Trophoblast cell (in vitro differentiated cells and primary cell): Measurements from ENCODE around the gene SLC44A2.

Experiments
- DNase-seq, 2 donors: peaks; one replicate each; pipeline ENCODE4 v3.0.0-alpha.2; 2016
- H2AFZ ChIP-seq: 2 replicates; pipeline ENCODE4 v1.6.1; 2013; ENCODE audit warnings: low read length, moderate library complexity, mild to moderate bottlenecking; ENCODE audit not compliant: insufficient read depth, poor library complexity
- H2AK5ac ChIP-seq: 2 replicates; pipeline ENCODE4 v1.6.1; 2013; ENCODE audit warnings: mild to moderate bottlenecking, low read length
- H2BK120ac ChIP-seq: 2 replicates; pipeline ENCODE4 v1.6.1; 2013; ENCODE audit warnings: low read length, mild to moderate bottlenecking, moderate library complexity; ENCODE audit not compliant: insufficient read depth, poor library complexity
- H2BK12ac ChIP-seq: 2 replicates; pipeline ENCODE4 v1.6.1; 2013; ENCODE audit warnings: mild to moderate bottlenecking, low read length, moderate library complexity
- H2BK5ac ChIP-seq: 2 replicates; pipeline ENCODE4 v1.6.1; 2013; ENCODE audit warnings: low read length, low read depth, moderate library complexity, mild to moderate bottlenecking; ENCODE audit not compliant: poor library complexity
- H3K14ac ChIP-seq: 2 replicates; pipeline ENCODE4 v1.6.1; 2013; ENCODE audit warnings: mild to moderate bottlenecking, low read length
- H3K18ac ChIP-seq: 2 replicates; pipeline ENCODE4 v1.6.1; 2013; ENCODE audit warnings: mild to moderate bottlenecking, low read length
- H3K23ac ChIP-seq: 2 replicates; pipeline ENCODE4 v1.6.1; 2013; ENCODE audit warnings: low read length
- H3K27ac ChIP-seq: 2 replicates; pipeline ENCODE4 v1.5.1; 2013; ENCODE audit warnings: low read depth, mild to moderate bottlenecking, inconsistent platforms, low read length, moderate library complexity
- H3K27me3 ChIP-seq: 2 replicates; pipeline ENCODE4 v1.6.1; 2013; ENCODE audit warnings: inconsistent platforms, mild to moderate bottlenecking, low read length, moderate library complexity; ENCODE audit not compliant: insufficient read depth
- H3K36me3 ChIP-seq, 2 experiments: 1 replicate in 1 of 2; 2 replicates in 1 of 2; pipeline ENCODE4 v1.6.1; 2013; ENCODE audit warnings: low read length in 2 of 2, mild to moderate bottlenecking in 2 of 2, moderate library complexity in 1 of 2; ENCODE audit not compliant: insufficient read depth in 2 of 2, control insufficient read depth in 1 of 2
- H3K4ac ChIP-seq: 2 replicates; pipeline ENCODE4 v1.6.1; 2013; ENCODE audit warnings: low read depth, mild to moderate bottlenecking, low read length, moderate library complexity
- H3K4me1 ChIP-seq, 2 experiments: 1 replicate in 1 of 2; 2 replicates in 1 of 2; pipeline ENCODE4 v1.6.1; 2013; ENCODE audit warnings: low read length in 2 of 2, mild to moderate bottlenecking in 2 of 2, moderate library complexity in 1 of 2; ENCODE audit not compliant: insufficient read depth in 2 of 2, control insufficient read depth in 1 of 2
- H3K4me2 ChIP-seq: 2 replicates; pipeline ENCODE4 v1.6.1; 2013; ENCODE audit warnings: inconsistent platforms, mild to moderate bottlenecking, low read length, moderate library complexity
- H3K4me3 ChIP-seq: 2 replicates; pipeline ENCODE4 v1.5.1; 2013; ENCODE audit warnings: mild to moderate bottlenecking, low read depth, low read length, inconsistent platforms
- H3K79me1 ChIP-seq: one replicate; pipeline ENCODE4 v1.6.1; 2013; ENCODE audit warnings: low read length
- H3K79me2 ChIP-seq: 2 replicates; pipeline ENCODE4 v1.6.1; 2013; ENCODE audit warnings: low read length, mild to moderate bottlenecking; ENCODE audit not compliant: control insufficient read depth, insufficient read depth, poor library complexity
- H3K9ac ChIP-seq: 2 replicates; pipeline ENCODE4 v1.6.1; 2013; ENCODE audit warnings: mild to moderate bottlenecking, low read length
- H3K9me3 ChIP-seq: 2 replicates; pipeline ENCODE4 v1.6.1; 2013; ENCODE audit warnings: low read depth, mild to moderate bottlenecking, control low read depth, inconsistent platforms, low read length; ENCODE audit not compliant: insufficient read depth
- H4K12ac ChIP-seq: 2 replicates; pipeline ENCODE4 v1.6.1; 2013; ENCODE audit warnings: low read depth, mild to moderate bottlenecking, low read length, moderate library complexity
- H4K8ac ChIP-seq: 2 replicates; pipeline ENCODE4 v1.6.1; 2013; ENCODE audit warnings: low read depth, mild to moderate bottlenecking, low read length, moderate library complexity
- H4K91ac ChIP-seq: one replicate; pipeline ENCODE4 v1.6.1; 2013; ENCODE audit warnings: low read depth, mild to moderate bottlenecking, low read length, moderate library complexity
- WGBS: extraction: QIAGEN DNeasy Blood & Tissue Kit; methylation state at CpG from one replicate; pipeline ENCODE4 v1.1.7; 2013; ENCODE audit warnings: missing lambda C conversion rate; ENCODE audit not compliant: insufficient read length, insufficient coverage; ENCODE audit errors: extremely low coverage; 5-methylcytosine and 5-hydroxymethylcytosine counted together

Gene SLC44A2

DNA sequence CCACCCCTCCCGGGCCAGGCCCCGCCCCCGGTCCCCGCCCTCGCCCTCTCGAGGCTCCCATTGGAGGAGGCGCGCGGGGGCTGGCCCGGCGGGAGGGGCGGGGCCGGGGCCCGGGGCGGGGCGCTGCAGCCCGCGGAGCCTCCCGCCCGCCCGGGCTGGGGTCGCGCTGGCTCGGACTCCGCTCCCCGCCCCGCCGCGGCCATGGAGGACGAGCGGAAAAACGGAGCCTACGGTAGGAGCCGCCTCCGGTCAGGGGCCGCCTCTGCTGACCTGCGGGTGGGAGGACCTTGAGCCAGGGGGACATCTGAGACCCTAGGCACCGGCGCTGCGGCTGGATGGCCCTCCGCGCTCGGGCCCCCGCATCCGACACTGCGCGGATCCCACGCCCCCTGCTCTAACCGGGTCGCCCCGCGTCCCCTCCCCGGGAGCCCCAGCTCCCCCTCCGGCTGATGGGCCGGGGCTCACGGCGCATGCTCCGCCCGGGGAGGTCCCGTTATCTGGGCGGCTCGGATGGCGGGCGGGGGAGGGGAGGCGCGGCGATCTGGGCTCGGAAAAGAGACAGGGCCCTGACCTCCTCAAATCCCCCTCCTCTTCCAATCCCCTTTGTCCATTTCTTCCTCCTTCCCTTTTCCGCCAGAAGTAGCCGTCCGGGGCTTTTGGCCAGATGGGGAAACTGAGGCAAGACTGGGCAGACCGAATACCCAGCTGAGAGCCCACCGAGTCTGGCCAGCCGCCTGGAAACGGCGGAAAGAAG lies 22.8 kb upstream of the SLC44A2 start:
- Histone ChIP-seq H3K4ac (peak overlapping the region; percentile 68), H2AK5ac (peak overlapping the region; percentile 79), H4K12ac (peak overlapping the region; percentile 83), H4K91ac (peak overlapping the region; percentile 90), H2BK5ac (peak overlapping the region; percentile 76), H3K4me3 (peak overlapping the region; percentile 92), H3K23ac (no peak overlapping the region), H4K8ac (peak overlapping the region; percentile 76), H2BK12ac (peak overlapping the region; percentile 15), H2BK120ac (peak overlapping the region; percentile 80), H3K14ac (peak overlapping the region; percentile 86), H3K18ac (peak overlapping the region; percentile 96), H3K36me3 (peaks cover 2 to 5% of the 10 kb centered on the region in 2 experiments), H3K4me2 (peak overlapping the region; percentile 85), H2AFZ (peak overlapping the region; percentile 80), H3K79me1 (peaks cover 20% of the 10 kb centered on the region), H3K79me2 (peaks cover 9% of the 10 kb centered on the region), H3K9me3 (no peaks in the 10 kb centered on the region), H3K27me3 (no peaks in the 10 kb centered on the region), H3K4me1 (peaks cover 20 to 25% of the 10 kb centered on the region in 2 experiments), H3K27ac (peak overlapping the region; percentile 61), H3K9ac (peak overlapping the region; percentile 82)
- WGBS: no CpG with 5 or more reads among the region's 76 CpGs
- peak in 1 of 2 donors; percentile 85 for DNase-seq

GRCh38 chr19:10603084-10603872 lies 22.1 kb upstream of the SLC44A2 start:
- Histone ChIP-seq H3K4me3 (peak overlapping the region; percentile 92), H3K36me3 (peaks cover 2 to 5% of the 10 kb centered on the region in 2 experiments), H4K8ac (peak overlapping the region; percentile 74), H3K9ac (peak overlapping the region; percentile 57), H3K14ac (peak overlapping the region; percentile 89), H2AFZ (peak overlapping the region; percentile 64), H3K79me1 (peaks cover 20% of the 10 kb centered on the region), H3K4ac (peak overlapping the region; percentile 77), H3K27ac (peak overlapping the region; percentile 54), H3K79me2 (peaks cover 9% of the 10 kb centered on the region), H3K4me1 (peaks cover 20 to 25% of the 10 kb centered on the region in 2 experiments), H2BK12ac (peak overlapping the region; percentile 46), H3K23ac (no peak overlapping the region), H2AK5ac (peak overlapping the region; percentile 96), H4K12ac (peak overlapping the region; percentile 80), H4K91ac (peak overlapping the region; percentile 90), H2BK5ac (peak overlapping the region; percentile 70), H3K27me3 (no peaks in the 10 kb centered on the region), H3K4me2 (peak overlapping the region; percentile 85), H3K18ac (peak overlapping the region; percentile 96), H3K9me3 (no peaks in the 10 kb centered on the region), H2BK120ac (peak overlapping the region; percentile 83)
- DNase-seq: peak; percentile 91 to 95
- no CpG with 5 or more reads among the region's 19 CpGs for WGBS

GRCh38 chr19:10603873-10604459 lies 21.4 kb upstream of the SLC44A2 start:
- peak overlapping the region; percentile 89 for H3K14ac ChIP-seq
- H3K79me2 ChIP-seq: peaks cover 9% of the 10 kb centered on the region
- peak overlapping the region; percentile 90 for H4K91ac ChIP-seq
- peak in 1 of 2 donors; percentile 48 for DNase-seq
- H3K27ac ChIP-seq: peak overlapping the region; percentile 54
- peaks cover 2 to 5% of the 10 kb centered on the region in 2 experiments for H3K36me3 ChIP-seq
- H3K79me1 ChIP-seq: peaks cover 20% of the 10 kb centered on the region
- peak overlapping the region; percentile 83 for H2BK120ac ChIP-seq
- no peak overlapping the region for H3K9ac ChIP-seq
- peak overlapping the region; percentile 70 for H2BK5ac ChIP-seq
- peak overlapping the region; percentile 88 for H3K18ac ChIP-seq
- no peak overlapping the region for H3K23ac ChIP-seq
- H2BK12ac ChIP-seq: peak overlapping the region; percentile 46
- no peak overlapping the region for H4K12ac ChIP-seq
- H3K4me1 ChIP-seq: peaks cover 20 to 25% of the 10 kb centered on the region in 2 experiments
- H4K8ac ChIP-seq: peak overlapping the region; percentile 74
- no peaks in the 10 kb centered on the region for H3K9me3 ChIP-seq
- no CpG with 5 or more reads among the region's 9 CpGs for WGBS
- H2AK5ac ChIP-seq: peak overlapping the region; percentile 96
- H2AFZ ChIP-seq: no peak overlapping the region
- peak overlapping the region; percentile 77 for H3K4ac ChIP-seq
- H3K27me3 ChIP-seq: no peaks in the 10 kb centered on the region
- no peak overlapping the region for H3K4me3 ChIP-seq
- peak overlapping the region; percentile 85 for H3K4me2 ChIP-seq

DNA sequence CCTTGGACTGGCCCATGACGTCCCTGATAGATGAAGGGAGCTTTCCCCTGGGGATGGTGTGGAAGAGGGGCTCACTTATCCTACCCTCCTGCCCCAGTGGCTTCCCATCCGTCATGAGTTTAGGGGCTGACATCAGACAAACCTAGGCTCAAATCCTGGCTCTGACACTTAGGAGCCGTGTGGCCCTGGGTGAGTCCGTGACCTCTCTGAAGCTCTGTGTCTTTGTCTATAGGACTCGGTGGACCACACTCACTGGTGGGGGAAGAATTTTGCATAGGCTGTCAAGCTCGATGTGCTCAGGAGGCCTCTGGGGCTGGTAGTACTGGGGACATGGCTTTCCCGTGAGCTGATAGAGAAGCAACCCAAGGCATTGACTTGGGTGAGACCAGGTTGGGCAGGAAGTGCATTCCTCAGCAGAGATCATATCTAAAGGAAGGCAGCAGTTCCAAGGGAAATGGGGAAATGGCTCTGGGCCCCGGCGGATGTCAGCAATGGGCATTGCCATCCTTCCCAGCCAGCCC lies 20.8 kb upstream of the SLC44A2 start:
- H2BK5ac ChIP-seq: peak overlapping the region; percentile 18
- H3K27me3 ChIP-seq: no peaks in the 10 kb centered on the region
- H3K4me3 ChIP-seq: no peak overlapping the region
- no peak overlapping the region for H3K4me2 ChIP-seq
- H3K4me1 ChIP-seq: peaks cover 20 to 25% of the 10 kb centered on the region in 2 experiments
- peak overlapping the region; percentile 6 for H2BK12ac ChIP-seq
- peak overlapping the region; percentile 21 for H2AFZ ChIP-seq
- peak overlapping the region; percentile 20 for H4K91ac ChIP-seq
- H3K79me1 ChIP-seq: peaks cover 20% of the 10 kb centered on the region
- peak in 1 of 2 donors; percentile 70 for DNase-seq
- no CpG with 5 or more reads among the region's 9 CpGs for WGBS
- H4K8ac ChIP-seq: no peak overlapping the region
- H3K4ac ChIP-seq: peak overlapping the region; percentile 24
- H3K9me3 ChIP-seq: no peaks in the 10 kb centered on the region
- H3K79me2 ChIP-seq: peaks cover 9% of the 10 kb centered on the region
- peak overlapping the region; percentile 41 for H3K27ac ChIP-seq
- H3K36me3 ChIP-seq: peaks cover 2 to 5% of the 10 kb centered on the region in 2 experiments
- peak overlapping the region; percentile 6 for H3K14ac ChIP-seq
- H3K18ac ChIP-seq: peak overlapping the region; percentile 54
- H4K12ac ChIP-seq: no peak overlapping the region
- H2AK5ac ChIP-seq: no peak overlapping the region
- no peak overlapping the region for H3K9ac ChIP-seq
- no peak overlapping the region for H3K23ac ChIP-seq
- peak overlapping the region; percentile 68 for H2BK120ac ChIP-seq
